K562 (cell line): ENCODE measurements around the gene CPNE6. TPM values are rescaled to one million over a fixed set of nuclear protein-coding genes. Genes with fewer than 3 reads are reported as not detected.
A peak's percentile ranks its signal among the peaks of the same experiment; 100 is the strongest.

Experiments used
- E2F3 ChIP-seq: fragments of 250-450 bp; sonication (Bioruptor Pico); IDR thresholded peaks from 2 replicates; pipeline ENCODE4 v1.4.0; 2020; ENCODE audit warnings: mild to moderate bottlenecking
- HDAC1 ChIP-seq, 2 experiments: fragments of 450-650 bp; IDR thresholded peaks; 2 replicates each; pipeline ENCODE4 v1.6.1; 2016 to 2017; ENCODE audit warnings: inconsistent platforms in 1 of 2, mild to moderate bottlenecking in 1 of 2, moderate library complexity in 1 of 2
- PHF8 ChIP-seq: fragments of 200-600 bp; sonication (generic); IDR thresholded peaks from 2 replicates; pipeline ENCODE4 v1.6.1; 2012; ENCODE audit warnings: mixed run types, mild to moderate bottlenecking, inconsistent platforms, low read length, moderate library complexity, borderline replicate concordance
- ZNF121 ChIP-seq: sonication (generic); formaldehyde crosslinking; conservative IDR thresholded peaks from 2 replicates; pipeline ENCODE4 v1.8.0; 2022; ENCODE audit warnings: missing genetic modification reagents
- polyA plus RNA-seq, 8 experiments: library from polyadenylated mRNA; depleted of rRNA in 4 of 8; stranded (reverse) in 5 of 8; unstranded in 3 of 8; fragments of >200 nt; fragmentation: Nextera tagmentation in 2 of 8; fragmentation: Illumina TruSeq in 1 of 8; extraction: Ambion mirVana in 2 of 8; extraction: Trizol in 1 of 8; gene quantifications; 2 replicates each; pipeline versions ENCODE4 v1.2.1 to v1.2.3, GENCODE V29; 2011 to 2014; ENCODE audit warnings: inconsistent platforms in 1 of 8, missing spikeins in 1 of 8
- total RNA-seq, 7 experiments: library from RNA; depleted of rRNA in 6 of 7; stranded (reverse); fragments of >200 nt in 6 of 7; fragmentation: Illumina TruSeq in 2 of 7; extraction: Trizol in 2 of 7; gene quantifications; 2 replicates each; pipeline versions ENCODE4 v1.2.1 to v1.2.3, GENCODE V29; 2011 to 2021; ENCODE audit warnings: low replicate concordance in 1 of 7
- TF ChIP-seq, protein P1 (sequence below): IDR thresholded peaks from 2 replicates; pipeline ENCODE4 v1.6.1; 2011; ENCODE audit not compliant: insufficient read length; ENCODE audit errors: extremely low read depth
- TF ChIP-seq, protein P2 (sequence below): fragments of 450-650 bp; IDR thresholded peaks from 2 replicates; pipeline ENCODE4 v1.6.1; 2016; ENCODE audit warnings: mild to moderate bottlenecking, moderate library complexity
- TF ChIP-seq, protein P3 (sequence below): fragments of 450-650 bp; IDR thresholded peaks from 2 replicates; pipeline ENCODE4 v1.6.1; 2016; ENCODE audit warnings: borderline replicate concordance

CPNE6 gene
- total and polyA plus RNA-seq, 9 of the 15 experiments (the other 6 are each of a cell fraction or from before 2014, with no cell fraction given) = not detected

DNA sequence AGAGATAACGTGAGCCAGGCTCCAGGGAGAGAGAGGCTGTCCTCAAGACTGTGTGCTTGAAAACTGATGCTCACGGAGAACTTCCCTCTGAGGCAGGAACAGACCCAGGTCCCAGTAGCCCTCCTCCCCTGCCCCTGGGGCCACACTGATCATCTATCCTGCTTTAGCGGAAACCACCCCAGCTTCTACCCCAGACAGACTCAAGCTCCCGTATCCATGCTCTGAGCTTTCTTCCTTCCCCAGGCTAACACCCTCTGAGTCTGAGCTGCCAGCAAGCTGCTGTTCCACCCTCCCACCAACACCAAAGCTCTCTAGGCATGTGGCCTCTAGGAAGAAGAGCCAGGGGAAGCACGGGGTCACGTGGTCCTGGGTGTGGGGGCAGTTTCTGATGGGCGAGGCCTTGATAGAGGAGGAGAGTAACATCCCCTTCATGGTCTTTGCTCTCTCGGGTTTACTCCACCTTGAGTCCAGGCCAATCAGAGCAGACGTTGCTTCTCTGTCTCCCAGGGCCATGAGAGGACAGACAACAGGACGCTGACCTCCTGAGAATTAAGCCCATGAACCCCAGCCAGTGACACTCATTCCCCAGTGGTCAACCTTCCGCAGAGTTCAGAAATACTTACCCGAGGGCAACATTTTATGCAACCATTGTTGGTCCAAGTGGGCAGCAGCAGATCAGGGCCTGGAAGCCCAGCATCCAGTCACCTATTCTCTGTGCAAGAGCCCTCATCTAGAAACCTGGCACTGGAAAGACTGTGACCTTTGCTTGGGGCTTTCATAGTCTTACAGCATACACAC, 24.1 kb downstream of the CPNE6 start (continued):
- peak; percentile 16; the same call in 1 of the 2 replicates for TF ChIP-seq PHF8
- TF ChIP-seq, protein P1, sequence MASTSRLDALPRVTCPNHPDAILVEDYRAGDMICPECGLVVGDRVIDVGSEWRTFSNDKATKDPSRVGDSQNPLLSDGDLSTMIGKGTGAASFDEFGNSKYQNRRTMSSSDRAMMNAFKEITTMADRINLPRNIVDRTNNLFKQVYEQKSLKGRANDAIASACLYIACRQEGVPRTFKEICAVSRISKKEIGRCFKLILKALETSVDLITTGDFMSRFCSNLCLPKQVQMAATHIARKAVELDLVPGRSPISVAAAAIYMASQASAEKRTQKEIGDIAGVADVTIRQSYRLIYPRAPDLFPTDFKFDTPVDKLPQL = peak; percentile 61
- TF ChIP-seq, protein P2, sequence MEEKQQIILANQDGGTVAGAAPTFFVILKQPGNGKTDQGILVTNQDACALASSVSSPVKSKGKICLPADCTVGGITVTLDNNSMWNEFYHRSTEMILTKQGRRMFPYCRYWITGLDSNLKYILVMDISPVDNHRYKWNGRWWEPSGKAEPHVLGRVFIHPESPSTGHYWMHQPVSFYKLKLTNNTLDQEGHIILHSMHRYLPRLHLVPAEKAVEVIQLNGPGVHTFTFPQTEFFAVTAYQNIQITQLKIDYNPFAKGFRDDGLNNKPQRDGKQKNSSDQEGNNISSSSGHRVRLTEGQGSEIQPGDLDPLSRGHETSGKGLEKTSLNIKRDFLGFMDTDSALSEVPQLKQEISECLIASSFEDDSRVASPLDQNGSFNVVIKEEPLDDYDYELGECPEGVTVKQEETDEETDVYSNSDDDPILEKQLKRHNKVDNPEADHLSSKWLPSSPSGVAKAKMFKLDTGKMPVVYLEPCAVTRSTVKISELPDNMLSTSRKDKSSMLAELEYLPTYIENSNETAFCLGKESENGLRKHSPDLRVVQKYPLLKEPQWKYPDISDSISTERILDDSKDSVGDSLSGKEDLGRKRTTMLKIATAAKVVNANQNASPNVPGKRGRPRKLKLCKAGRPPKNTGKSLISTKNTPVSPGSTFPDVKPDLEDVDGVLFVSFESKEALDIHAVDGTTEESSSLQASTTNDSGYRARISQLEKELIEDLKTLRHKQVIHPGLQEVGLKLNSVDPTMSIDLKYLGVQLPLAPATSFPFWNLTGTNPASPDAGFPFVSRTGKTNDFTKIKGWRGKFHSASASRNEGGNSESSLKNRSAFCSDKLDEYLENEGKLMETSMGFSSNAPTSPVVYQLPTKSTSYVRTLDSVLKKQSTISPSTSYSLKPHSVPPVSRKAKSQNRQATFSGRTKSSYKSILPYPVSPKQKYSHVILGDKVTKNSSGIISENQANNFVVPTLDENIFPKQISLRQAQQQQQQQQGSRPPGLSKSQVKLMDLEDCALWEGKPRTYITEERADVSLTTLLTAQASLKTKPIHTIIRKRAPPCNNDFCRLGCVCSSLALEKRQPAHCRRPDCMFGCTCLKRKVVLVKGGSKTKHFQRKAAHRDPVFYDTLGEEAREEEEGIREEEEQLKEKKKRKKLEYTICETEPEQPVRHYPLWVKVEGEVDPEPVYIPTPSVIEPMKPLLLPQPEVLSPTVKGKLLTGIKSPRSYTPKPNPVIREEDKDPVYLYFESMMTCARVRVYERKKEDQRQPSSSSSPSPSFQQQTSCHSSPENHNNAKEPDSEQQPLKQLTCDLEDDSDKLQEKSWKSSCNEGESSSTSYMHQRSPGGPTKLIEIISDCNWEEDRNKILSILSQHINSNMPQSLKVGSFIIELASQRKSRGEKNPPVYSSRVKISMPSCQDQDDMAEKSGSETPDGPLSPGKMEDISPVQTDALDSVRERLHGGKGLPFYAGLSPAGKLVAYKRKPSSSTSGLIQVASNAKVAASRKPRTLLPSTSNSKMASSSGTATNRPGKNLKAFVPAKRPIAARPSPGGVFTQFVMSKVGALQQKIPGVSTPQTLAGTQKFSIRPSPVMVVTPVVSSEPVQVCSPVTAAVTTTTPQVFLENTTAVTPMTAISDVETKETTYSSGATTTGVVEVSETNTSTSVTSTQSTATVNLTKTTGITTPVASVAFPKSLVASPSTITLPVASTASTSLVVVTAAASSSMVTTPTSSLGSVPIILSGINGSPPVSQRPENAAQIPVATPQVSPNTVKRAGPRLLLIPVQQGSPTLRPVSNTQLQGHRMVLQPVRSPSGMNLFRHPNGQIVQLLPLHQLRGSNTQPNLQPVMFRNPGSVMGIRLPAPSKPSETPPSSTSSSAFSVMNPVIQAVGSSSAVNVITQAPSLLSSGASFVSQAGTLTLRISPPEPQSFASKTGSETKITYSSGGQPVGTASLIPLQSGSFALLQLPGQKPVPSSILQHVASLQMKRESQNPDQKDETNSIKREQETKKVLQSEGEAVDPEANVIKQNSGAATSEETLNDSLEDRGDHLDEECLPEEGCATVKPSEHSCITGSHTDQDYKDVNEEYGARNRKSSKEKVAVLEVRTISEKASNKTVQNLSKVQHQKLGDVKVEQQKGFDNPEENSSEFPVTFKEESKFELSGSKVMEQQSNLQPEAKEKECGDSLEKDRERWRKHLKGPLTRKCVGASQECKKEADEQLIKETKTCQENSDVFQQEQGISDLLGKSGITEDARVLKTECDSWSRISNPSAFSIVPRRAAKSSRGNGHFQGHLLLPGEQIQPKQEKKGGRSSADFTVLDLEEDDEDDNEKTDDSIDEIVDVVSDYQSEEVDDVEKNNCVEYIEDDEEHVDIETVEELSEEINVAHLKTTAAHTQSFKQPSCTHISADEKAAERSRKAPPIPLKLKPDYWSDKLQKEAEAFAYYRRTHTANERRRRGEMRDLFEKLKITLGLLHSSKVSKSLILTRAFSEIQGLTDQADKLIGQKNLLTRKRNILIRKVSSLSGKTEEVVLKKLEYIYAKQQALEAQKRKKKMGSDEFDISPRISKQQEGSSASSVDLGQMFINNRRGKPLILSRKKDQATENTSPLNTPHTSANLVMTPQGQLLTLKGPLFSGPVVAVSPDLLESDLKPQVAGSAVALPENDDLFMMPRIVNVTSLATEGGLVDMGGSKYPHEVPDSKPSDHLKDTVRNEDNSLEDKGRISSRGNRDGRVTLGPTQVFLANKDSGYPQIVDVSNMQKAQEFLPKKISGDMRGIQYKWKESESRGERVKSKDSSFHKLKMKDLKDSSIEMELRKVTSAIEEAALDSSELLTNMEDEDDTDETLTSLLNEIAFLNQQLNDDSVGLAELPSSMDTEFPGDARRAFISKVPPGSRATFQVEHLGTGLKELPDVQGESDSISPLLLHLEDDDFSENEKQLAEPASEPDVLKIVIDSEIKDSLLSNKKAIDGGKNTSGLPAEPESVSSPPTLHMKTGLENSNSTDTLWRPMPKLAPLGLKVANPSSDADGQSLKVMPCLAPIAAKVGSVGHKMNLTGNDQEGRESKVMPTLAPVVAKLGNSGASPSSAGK = peak; percentile 90
- 0 out of 2 replicates have a peak, but pooled peaks have one; percentile 40 for TF ChIP-seq E2F3 (CRISPR knock-in tag)
- peak in 1 of 2 experiments; percentile 63; a peak in 1 of 4 replicates for TF ChIP-seq HDAC1 (IDR thresholded peaks at IDR 0.05)
- TF ChIP-seq, protein P3, sequence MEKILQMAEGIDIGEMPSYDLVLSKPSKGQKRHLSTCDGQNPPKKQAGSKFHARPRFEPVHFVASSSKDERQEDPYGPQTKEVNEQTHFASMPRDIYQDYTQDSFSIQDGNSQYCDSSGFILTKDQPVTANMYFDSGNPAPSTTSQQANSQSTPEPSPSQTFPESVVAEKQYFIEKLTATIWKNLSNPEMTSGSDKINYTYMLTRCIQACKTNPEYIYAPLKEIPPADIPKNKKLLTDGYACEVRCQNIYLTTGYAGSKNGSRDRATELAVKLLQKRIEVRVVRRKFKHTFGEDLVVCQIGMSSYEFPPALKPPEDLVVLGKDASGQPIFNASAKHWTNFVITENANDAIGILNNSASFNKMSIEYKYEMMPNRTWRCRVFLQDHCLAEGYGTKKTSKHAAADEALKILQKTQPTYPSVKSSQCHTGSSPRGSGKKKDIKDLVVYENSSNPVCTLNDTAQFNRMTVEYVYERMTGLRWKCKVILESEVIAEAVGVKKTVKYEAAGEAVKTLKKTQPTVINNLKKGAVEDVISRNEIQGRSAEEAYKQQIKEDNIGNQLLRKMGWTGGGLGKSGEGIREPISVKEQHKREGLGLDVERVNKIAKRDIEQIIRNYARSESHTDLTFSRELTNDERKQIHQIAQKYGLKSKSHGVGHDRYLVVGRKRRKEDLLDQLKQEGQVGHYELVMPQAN = peak; percentile 75; the same call in 1 of the 2 replicates
- no peak for TF ChIP-seq ZNF121
